ENCODE measurements around the gene ZC2HC1C. TPM values are rescaled to one million over a fixed set of nuclear protein-coding genes. Genes with fewer than 3 reads are reported as not detected.

Gene ZC2HC1C
- total and polyA plus RNA-seq, 10 of the 15 experiments (the other 5 are each of a cell fraction or from before 2014, with no cell fraction given), result 0.92 to 3.7 (median 1.6) TPM

- H3K27ac ChIP-seq (ENCODE audit: control insufficient read depth, insufficient read depth), result peak overlapping the region; percentile 77
- no peaks in the 10 kb centered on the region for H3K36me3 ChIP-seq (ENCODE audit: control insufficient read depth in 2 of 2, insufficient read depth in 2 of 2, low read length in 1 of 2)
- H2AFZ ChIP-seq (ENCODE audit: control insufficient read depth, low read depth, low read length), result peak overlapping the region; percentile 89
- WGBS (ENCODE audit: insufficient coverage, insufficient replicate concordance, low lambda C conversion rate, missing lambda C conversion rate), result 20% methylated on average over 5 of the region's 5 CpGs
- no TSS peak for BruUV-seq (replicated peaks)
- intact Hi-C loops (cut with micrococcal nuclease; ENCODE audit: unreplicated experiment) (no loop called here), in situ Hi-C loops (cut with MboI) (no loop called here)
- ATAC-seq, result no peak
- TF ChIP-seq MYB (IDR thresholded peaks at IDR 0.05; ENCODE audit: borderline replicate concordance, low read depth, low read length) (no peak), YBX1 (IDR thresholded peaks at IDR 0.05) (0 out of 2 replicates have a peak, but pooled peaks have one; percentile 68), CBX3 (IDR thresholded peaks at IDR 0.05; ENCODE audit: borderline replicate concordance, low read depth) (no peak), MLLT1 (IDR thresholded peaks at IDR 0.05) (peak; percentile 49; the same call in 1 of the 2 replicates)
- H3K9ac ChIP-seq (ENCODE audit: control insufficient read depth, insufficient read depth, low read length), result peak overlapping the region; percentile 90; the same call in 1 of the 2 replicates
- H4K20me1 ChIP-seq (ENCODE audit: control insufficient read depth, insufficient read depth), result no peaks in the 10 kb centered on the region
- CTCF ChIA-PET, result interaction anchor here (1.0 to 1.1 kb wide), 2 partner anchors 27 to 37 kb away, joined by 3 to 4 read pairs; no protein-coding TSS in a partner anchor
- H3K4me3 ChIP-seq, result peak overlapping the region; percentile 65; the same call in 1 of the 2 replicates
- POLR2A ChIA-PET, result interaction anchor here (0.6 to 1.6 kb wide), 5 partner anchors 12 to 211 kb away, joined by 3 to 17 read pairs (median 4); partner anchors contain the start of gene ACYP1
- peaks cover 15% of the 10 kb centered on the region for H3K79me2 ChIP-seq (ENCODE audit: control insufficient read depth, insufficient read depth, low read length)
- no peaks in the 10 kb centered on the region; the same call in 2 of the 3 replicates for H3K9me3 ChIP-seq (replicated peaks; ENCODE audit: control insufficient read depth, insufficient read depth, low read length)
- H3K4me1 ChIP-seq (ENCODE audit: control insufficient read depth, insufficient read depth, low read length), result no peaks in the 10 kb centered on the region
- RAD21 ChIA-PET (ENCODE audit: unreplicated experiment), result interaction anchor here (0.7 to 3.3 kb wide), 3 partner anchors 12 to 38 kb away, joined by 3 to 13 read pairs (median 3); partner anchors contain the start of genes ACYP1 and ZC2HC1C
- H3K4me2 ChIP-seq (ENCODE audit: control insufficient read depth, insufficient read depth), result peak overlapping the region; percentile 73
- no peaks in the 10 kb centered on the region for H3K27me3 ChIP-seq (replicated peaks in 1 of 2; ENCODE audit: control insufficient read depth in 2 of 2, insufficient read depth in 2 of 2, low read length in 1 of 2)
- FAIRE-seq, result no peak
- SMC1A ChIA-PET (ENCODE audit: uncharacterized antibody, unreplicated experiment), result interaction anchor here (2.3 kb wide), 1 partner anchor 12 kb away, joined by 15 read pairs; the partner anchor contains the start of gene ACYP1
- DNase-seq (ENCODE audit: low read depth, low spot score), result no peak
Measured at GRCh38 chr14:75051556-75051899, 17.9 kb upstream of the ZC2HC1C start.

Measured in GM12878 (cell line).